Uterus (tissue), 4 donors: ENCODE results near the gene TRPV3. TPM values are rescaled to one million over a fixed set of nuclear protein-coding genes. Genes with fewer than 3 reads are reported as not detected.

Experiments
- DNase-seq, 2 donors: peaks; one replicate each; pipeline ENCODE4 v3.0.0-alpha.2; 2019 to 2020
- H3K27ac ChIP-seq, 2 donors: fragments of 200-600 bp; sonication (generic); 1 replicate in 1 of 2; 2 replicates in 1 of 2; pipeline ENCODE4 v1.5.1; 2016 to 2018
- H3K27me3 ChIP-seq, 2 donors: fragments of 200-600 bp; sonication (generic); one replicate each; pipeline ENCODE4 v1.5.1; 2018 to 2019; ENCODE audit warnings: control low read depth in 1 of 2
- H3K36me3 ChIP-seq, 2 donors: fragments of 200-600 bp; sonication (generic); one replicate each; pipeline ENCODE4 v1.5.1; 2019; ENCODE audit warnings: control low read depth in 1 of 2
- H3K4me1 ChIP-seq, 2 donors: fragments of 200-600 bp; sonication (generic); one replicate each; pipeline ENCODE4 v1.5.1; 2018 to 2019; ENCODE audit warnings: control low read depth in 1 of 2
- H3K4me3 ChIP-seq, 2 donors: fragments of 200-600 bp; sonication (generic); 1 replicate in 1 of 2; 2 replicates in 1 of 2; pipeline ENCODE4 v1.5.1; 2018 to 2019; ENCODE audit warnings: mild to moderate bottlenecking in 1 of 2
- H3K9me3 ChIP-seq, 2 donors: fragments of 200-600 bp; sonication (generic); one replicate each; pipeline ENCODE4 v1.5.1; 2019; ENCODE audit warnings: control low read depth in 1 of 2
- CTCF ChIP-seq, 4 experiments: fragments of 200-600 bp in 2 of 4; fragments of 450-650 bp in 2 of 4; sonication (generic) in 2 of 4; IDR thresholded peaks; one replicate each; pipeline ENCODE4 v1.5.1; 2016 to 2019; ENCODE audit warnings: antibody characterized with exemption in 4 of 4, mild to moderate bottlenecking in 2 of 4, moderate library complexity in 1 of 4
- POLR2A ChIP-seq, 2 donors: fragments of 450-650 bp; IDR thresholded peaks; one replicate each; pipeline ENCODE4 v1.6.1; 2016; ENCODE audit warnings: antibody characterized with exemption in 2 of 2, mild to moderate bottlenecking in 1 of 2, moderate library complexity in 1 of 2
- intact Hi-C: fragments of 100-400 bp; cut with DNase I; formaldehyde crosslinking; loops from one replicate; pipeline ENCODE4 v1.15.1; 2023; ENCODE audit warnings: low total_unique reads
- total RNA-seq, 4 donors: library from RNA; depleted of rRNA in 3 of 4; stranded (reverse); fragments of >200 nt in 3 of 4; gene quantifications; one replicate each; pipeline versions ENCODE4 v1.1.0 to v1.2.4, GENCODE V29; 2014 to 2023
- donor health status: DM: yes; HTN: yes; CAD: no.

TRPV3 gene
- total RNA-seq, 4 donors from 2014 or later, result 0.88 to 1.5 TPM; not detected in 2

- no peak for TF ChIP-seq CTCF (IDR thresholded peaks at IDR 0.05)
- no peak for TF ChIP-seq POLR2A (IDR thresholded peaks at IDR 0.05)
- Histone ChIP-seq H3K4me3 (peak overlapping the region in 1 of 2 donors; percentile 0), H3K27me3 (no peaks in the 10 kb centered on the region), H3K9me3 (no peaks in the 10 kb centered on the region), H3K27ac (peak overlapping the region; percentile 66 to 75), H3K36me3 (no peaks in the 10 kb centered on the region), H3K4me1 (peaks cover 0 to 5% of the 10 kb centered on the region in 2 donors)
- intact Hi-C loops, result no loop called here
- DNase-seq, result no peak
Measured at GRCh38 chr17:3513305-3514035, 44.1 kb downstream of the TRPV3 start.

DNA sequence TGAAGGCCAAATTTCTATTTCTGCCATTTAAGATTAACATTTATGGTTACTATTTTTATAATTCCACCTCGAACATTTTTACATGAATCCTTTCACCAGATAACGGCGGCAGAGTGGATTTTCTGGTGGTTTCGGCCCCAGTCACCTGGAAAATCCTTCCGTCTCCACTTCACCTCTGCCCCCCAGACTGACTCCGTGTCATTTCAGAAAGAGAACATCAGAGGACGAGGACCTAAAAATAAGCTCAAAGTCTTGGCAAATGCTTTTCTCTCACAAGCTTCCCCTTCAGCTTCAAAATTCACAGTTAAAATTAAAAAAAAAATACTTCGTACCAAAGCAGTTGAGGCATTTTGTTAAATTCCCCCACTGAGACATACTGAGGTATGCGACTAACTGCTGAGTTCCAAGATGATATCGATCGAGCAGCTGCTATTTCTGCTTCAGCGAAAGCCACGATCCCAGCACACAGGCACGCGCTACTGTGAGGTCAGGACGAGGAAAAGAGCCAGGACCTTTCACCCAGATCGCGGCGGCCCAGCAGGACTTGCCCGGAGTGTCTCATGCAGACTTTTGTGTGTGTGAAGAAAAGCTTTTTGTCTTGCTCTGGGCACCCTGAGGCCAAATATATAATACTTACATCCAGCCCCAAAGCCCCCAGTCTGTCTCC, 45.0 kb downstream of the TRPV3 start:
- no peaks in the 10 kb centered on the region for H3K36me3 ChIP-seq
- TF ChIP-seq CTCF (IDR thresholded peaks at IDR 0.05), result no peak
- no peak for TF ChIP-seq POLR2A (IDR thresholded peaks at IDR 0.05)
- intact Hi-C loops, result no loop called here
- peak overlapping the region; percentile 66 to 75 for H3K27ac ChIP-seq
- H3K9me3 ChIP-seq, result no peaks in the 10 kb centered on the region
- DNase-seq, result peak; percentile 60 to 81
- peaks cover 0 to 5% of the 10 kb centered on the region in 2 donors for H3K4me1 ChIP-seq
- no peaks in the 10 kb centered on the region for H3K27me3 ChIP-seq
- peak overlapping the region in 1 of 2 donors; percentile 0 for H3K4me3 ChIP-seq

DNA sequence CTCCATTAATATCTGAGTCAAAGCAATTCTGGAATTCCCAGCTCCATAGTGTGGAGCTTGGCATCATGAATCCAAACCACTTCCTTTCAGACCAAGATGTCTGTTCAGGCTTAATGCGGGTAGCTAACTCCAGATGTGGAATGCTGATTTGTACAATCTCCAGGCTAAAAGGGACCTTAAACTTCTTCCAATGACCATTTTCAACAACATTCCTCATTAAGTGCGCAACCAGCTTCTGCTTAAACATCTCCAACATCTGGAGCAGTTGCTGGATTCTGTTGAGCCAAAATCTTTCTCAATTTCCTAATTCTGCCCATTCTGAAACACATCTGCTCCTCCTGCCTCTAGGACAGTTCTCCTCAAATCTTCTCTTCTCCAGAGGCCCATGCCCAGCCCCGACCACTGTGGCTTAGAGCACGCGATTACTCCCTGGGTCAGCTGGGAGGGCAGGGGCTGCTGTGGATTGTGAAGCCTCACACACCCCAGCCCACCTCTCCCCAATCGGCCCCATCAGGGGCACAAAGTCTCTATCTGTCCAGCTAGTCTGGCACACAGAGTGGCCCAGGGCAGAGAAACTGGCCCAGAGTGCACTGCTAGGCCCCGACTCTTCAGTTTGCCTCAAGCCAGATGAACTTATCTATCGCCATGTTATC, 45.6 kb downstream of the TRPV3 start:
- no peak overlapping the region for H3K4me3 ChIP-seq
- no peaks in the 10 kb centered on the region for H3K9me3 ChIP-seq
- intact Hi-C loops, result no loop called here
- H3K4me1 ChIP-seq, result peaks cover 0 to 5% of the 10 kb centered on the region in 2 donors
- H3K27ac ChIP-seq, result peak overlapping the region; percentile 66 to 75
- DNase-seq, result no peak
- no peak for TF ChIP-seq CTCF (IDR thresholded peaks at IDR 0.05)
- H3K36me3 ChIP-seq, result no peaks in the 10 kb centered on the region
- H3K27me3 ChIP-seq, result no peaks in the 10 kb centered on the region

DNA sequence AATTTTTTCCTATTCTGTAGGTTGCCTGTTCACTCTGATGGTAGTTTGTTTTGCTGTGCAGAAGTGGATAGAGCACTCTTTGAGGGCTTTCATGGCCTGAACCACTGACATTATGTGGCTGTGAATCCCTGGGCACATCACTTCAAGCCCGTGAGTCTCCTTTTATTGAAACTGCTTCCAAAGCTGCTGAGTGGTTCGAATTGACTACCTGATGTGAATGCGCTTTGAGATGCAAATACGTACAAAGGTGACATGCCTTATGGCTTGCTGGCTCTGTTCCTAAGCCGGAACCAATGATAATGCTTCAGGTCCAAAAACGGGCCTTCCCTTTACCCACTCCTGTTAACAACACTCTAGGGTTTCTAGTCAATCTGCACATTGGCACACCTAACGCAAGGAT, 47.5 kb downstream of the TRPV3 start:
- Histone ChIP-seq H3K27me3 (no peaks in the 10 kb centered on the region), H3K4me1 (peaks cover 0 to 5% of the 10 kb centered on the region in 2 donors), H3K9me3 (no peaks in the 10 kb centered on the region), H3K27ac (no peak overlapping the region), H3K4me3 (no peak overlapping the region), H3K36me3 (no peaks in the 10 kb centered on the region)
- no peak for DNase-seq
- intact Hi-C loops, result no loop called here
- TF ChIP-seq POLR2A (IDR thresholded peaks at IDR 0.05), result no peak
- TF ChIP-seq CTCF (IDR thresholded peaks at IDR 0.05), result no peak

GRCh38 chr17:3507869-3508268, 49.7 kb downstream of the TRPV3 start:
- no peak overlapping the region for H3K4me3 ChIP-seq
- no peaks in the 10 kb centered on the region for H3K4me1 ChIP-seq
- H3K27me3 ChIP-seq, result no peaks in the 10 kb centered on the region
- H3K36me3 ChIP-seq, result no peaks in the 10 kb centered on the region
- DNase-seq, result no peak
- TF ChIP-seq POLR2A (IDR thresholded peaks at IDR 0.05) (no peak), CTCF (IDR thresholded peaks at IDR 0.05) (no peak)
- no peaks in the 10 kb centered on the region for H3K9me3 ChIP-seq
- intact Hi-C loops, result no loop called here
- no peak overlapping the region for H3K27ac ChIP-seq
